K562 (cell line): Measurements from ENCODE around the gene TAF9. TPM values are rescaled to one million over a fixed set of nuclear protein-coding genes. Genes with fewer than 3 reads are reported as not detected.

Experiments used
- ATAC-seq: fragments of 200-7000 bp; cut with Tn5 transposase; 3 replicates; pipeline ENCODE4 v1.9.1; 2020; ENCODE audit warnings: moderate library complexity
- BruUV-seq: library from RNA; stranded (reverse); fragments of 400-500 nt; replicated peaks from 2 replicates; lab custom pipeline; 2021; lab: Mats Ljungman, UMichigan
- CTCF ChIA-PET: fragments of 300-600 bp; formaldehyde crosslinking; extraction: SDS; loops from one replicate; lab custom pipeline; 2021; ENCODE audit warnings: low intra/inter-chr PET ratio; lab: Yijun Ruan, JAX
- POLR2A ChIA-PET: fragments of 300-600, 350-650 bp; sonication (Branson Sonifier 250); formaldehyde crosslinking; extraction: SDS; loops from one replicate; lab custom pipeline; 2021; ENCODE audit warnings: antibody characterized with exemption, inconsistent platforms; lab: Yijun Ruan, JAX
- DNase-seq, 4 experiments: peaks; one replicate each; pipeline versions ENCODE4 v3.0.0 to v3.0.0-alpha.2; 2011 to 2018; ENCODE audit warnings: low spot score in 3 of 4, mixed read lengths in 3 of 4; ENCODE audit errors: extremely low read depth in 1 of 4
- FAIRE-seq: peaks from 2 replicates; lab custom pipeline; 2011; peaks lifted over from hg19 to GRCh38; lab: Jason Lieb, UNC
- H2AFZ ChIP-seq: 2 replicates; pipeline ENCODE4 v1.6.0; 2011; ENCODE audit warnings: low read depth, low read length, control low read depth, inconsistent platforms
- H3K27ac ChIP-seq: fragments of 200-600 bp; 3 replicates; pipeline ENCODE4 v1.8.0; 2011; ENCODE audit warnings: low read depth, mild to moderate bottlenecking, control low read depth, inconsistent platforms, low read length, moderate library complexity, mixed read lengths; ENCODE audit errors: extremely low read depth
- H3K27me3 ChIP-seq, 2 experiments: fragments of 300-600 bp in 1 of 2; 2 replicates in 1 of 2; 3 replicates in 1 of 2; pipeline versions ENCODE4 v1.6.0 to v1.8.0; 2011; ENCODE audit warnings: inconsistent platforms in 2 of 2, low read length in 2 of 2, mild to moderate bottlenecking in 1 of 2, mixed read lengths in 1 of 2, moderate library complexity in 1 of 2; ENCODE audit not compliant: control insufficient read depth in 2 of 2, insufficient read depth in 2 of 2
- H3K36me3 ChIP-seq: fragments of 300-600 bp; 3 replicates; pipeline ENCODE4 v1.8.0; 2011; ENCODE audit warnings: mild to moderate bottlenecking, low read length, inconsistent platforms; ENCODE audit not compliant: control insufficient read depth, insufficient read depth
- H3K4me1 ChIP-seq, 2 experiments: fragments of 200-600 bp in 1 of 2; replicated peaks in 1 of 2; 2 replicates in 1 of 2; 3 replicates in 1 of 2; pipeline versions ENCODE4 v1.5.1 to v1.8.0; 2011; ENCODE audit warnings: inconsistent platforms in 2 of 2, low read length in 2 of 2, mild to moderate bottlenecking in 1 of 2, mixed read lengths in 1 of 2, moderate library complexity in 1 of 2; ENCODE audit not compliant: control insufficient read depth in 2 of 2, insufficient read depth in 2 of 2
- H3K4me2 ChIP-seq: 2 replicates; pipeline ENCODE4 v1.6.1; 2011; ENCODE audit warnings: low read length, control low read depth, inconsistent platforms, mixed read lengths; ENCODE audit not compliant: insufficient read depth
- H3K4me3 ChIP-seq: fragments of 200-600 bp; sonication (generic), shearing (Covaris generic); 2 replicates; pipeline ENCODE4 v1.5.1; 2016; ENCODE audit warnings: control low read depth, inconsistent platforms
- H3K79me2 ChIP-seq: fragments of 200-600 bp; 3 replicates; pipeline ENCODE4 v1.8.0; 2011; ENCODE audit warnings: low read length, inconsistent platforms; ENCODE audit not compliant: control insufficient read depth, insufficient read depth
- H3K9ac ChIP-seq, 2 experiments: 2 replicates each; pipeline versions ENCODE4 v1.6.0 to v1.6.1; 2011; ENCODE audit warnings: low read depth in 2 of 2, low read length in 2 of 2, control low read depth in 1 of 2, inconsistent platforms in 1 of 2, mild to moderate bottlenecking in 1 of 2, mixed read lengths in 1 of 2; ENCODE audit not compliant: insufficient read depth in 1 of 2
- H3K9me1 ChIP-seq: one replicate; pipeline ENCODE4 v1.6.0; 2011; ENCODE audit warnings: inconsistent platforms, mild to moderate bottlenecking, low read length, moderate library complexity; ENCODE audit not compliant: control insufficient read depth, insufficient read depth
- H3K9me3 ChIP-seq: replicated peaks from 2 replicates; pipeline ENCODE4 v1.5.1; 2011; ENCODE audit warnings: low read depth, low read length, inconsistent platforms; ENCODE audit not compliant: control insufficient read depth, insufficient read depth
- H4K20me1 ChIP-seq: replicated peaks from 2 replicates; pipeline ENCODE4 v1.6.1; 2011; ENCODE audit warnings: low read length, inconsistent platforms, mixed read lengths; ENCODE audit not compliant: control insufficient read depth, insufficient read depth
- KDM1A ChIP-seq, 2 experiments: fragments of 450-650 bp; IDR thresholded peaks; 2 replicates each; pipeline ENCODE4 v1.6.1; 2016; ENCODE audit warnings: mild to moderate bottlenecking in 2 of 2
- MCM2 ChIP-seq: fragments of 450-650 bp; IDR thresholded peaks from 2 replicates; pipeline ENCODE4 v1.6.1; 2017; ENCODE audit warnings: low read depth, mild to moderate bottlenecking
- MLLT1 ChIP-seq, 2 experiments: fragments of 450-650 bp; IDR thresholded peaks; 2 replicates each; pipeline ENCODE4 v1.6.1; 2016
- NBN ChIP-seq: fragments of 450-650 bp; IDR thresholded peaks from 2 replicates; pipeline ENCODE4 v1.6.1; 2016; ENCODE audit warnings: low read depth, mild to moderate bottlenecking
- PATZ1 ChIP-seq: fragments of 250-450 bp; sonication (Bioruptor Pico); IDR thresholded peaks from 2 replicates; pipeline ENCODE4 v1.5.0; 2020; ENCODE audit warnings: mild to moderate bottlenecking, borderline replicate concordance
- PRDM10 ChIP-seq: fragments of 450-650 bp; IDR thresholded peaks from 2 replicates; pipeline ENCODE4 v1.6.1; 2018; ENCODE audit not compliant: partially characterized antibody
- ZFP36 ChIP-seq: fragments of 150-350 bp; IDR thresholded peaks from 2 replicates; pipeline ENCODE4 v1.6.1; 2018; ENCODE audit warnings: low read length, low read depth; ENCODE audit not compliant: partially characterized antibody
- ZNF717 ChIP-seq: fragments of 250-450 bp; sonication (Bioruptor Pico); IDR thresholded peaks from 2 replicates; pipeline ENCODE4 v1.5.0; 2021
- ZNF740 ChIP-seq, 3 experiments: fragments of 200-800 bp in 1 of 3; sonication (Bioruptor generic) in 1 of 3; sonication (generic) in 1 of 3; formaldehyde crosslinking in 1 of 3; IDR thresholded peaks; 2 replicates each; pipeline versions ENCODE4 v1.6.1 to v1.8.0; 2016 to 2022; ENCODE audit warnings: mild to moderate bottlenecking in 2 of 3, missing compliant biosample characterization in 2 of 3, missing genetic modification characterization in 2 of 3, missing genetic modification reagents in 1 of 3
- ZNF766 ChIP-seq: fragments of 200-800 bp; sonication (Bioruptor generic); conservative IDR thresholded peaks from 2 replicates; pipeline ENCODE4 v1.6.1; 2016; ENCODE audit warnings: missing genetic modification characterization, missing compliant biosample characterization
- WGBS: fragments of 100-300 bp; shearing (Covaris generic); methylation state at CpG from one replicate; pipeline ENCODE4 v1.1.6; 2016; ENCODE audit warnings: low coverage, mixed read lengths; ENCODE audit not compliant: insufficient coverage; ENCODE audit errors: missing lambda C conversion rate; 5-methylcytosine and 5-hydroxymethylcytosine counted together
- in situ Hi-C: fragments of 300-500 bp; cut with MboI; formaldehyde crosslinking; loops from 4 replicates; pipeline ENCODE4 v1.15.0; 2018; ENCODE audit warnings: inconsistent platforms, mixed read lengths
- intact Hi-C: fragments of 100-400 bp; cut with micrococcal nuclease; formaldehyde crosslinking; loops from 2 replicates; pipeline ENCODE4 v1.14.2; 2022
- polyA plus RNA-seq, 8 experiments: library from polyadenylated mRNA; depleted of rRNA in 4 of 8; stranded (reverse) in 5 of 8; unstranded in 3 of 8; fragments of >200 nt; fragmentation: Nextera tagmentation in 2 of 8; fragmentation: Illumina TruSeq in 1 of 8; extraction: Ambion mirVana in 2 of 8; extraction: Trizol in 1 of 8; gene quantifications; 2 replicates each; pipeline versions ENCODE4 v1.2.1 to v1.2.3, GENCODE V29; 2011 to 2014; ENCODE audit warnings: inconsistent platforms in 1 of 8, missing spikeins in 1 of 8
- total RNA-seq, 7 experiments: library from RNA; depleted of rRNA in 6 of 7; stranded (reverse); fragments of >200 nt in 6 of 7; fragmentation: Illumina TruSeq in 2 of 7; extraction: Trizol in 2 of 7; gene quantifications; 2 replicates each; pipeline versions ENCODE4 v1.2.1 to v1.2.3, GENCODE V29; 2011 to 2021; ENCODE audit warnings: low replicate concordance in 1 of 7

TAF9 gene
- total and polyA plus RNA-seq, 9 of the 15 experiments (the other 6 are each of a cell fraction or from before 2014, with no cell fraction given) = 119 to 566 (median 207) TPM

- TF ChIP-seq PATZ1 (CRISPR knock-in tag) = no peak
- TF ChIP-seq ZNF766 (CRISPR knock-in tag) = 0 out of 2 replicates have a peak, but pooled peaks have one; percentile 27
Observed at GRCh38 chr5:69335341-69335935, 33.9 kb downstream of the TAF9 start (continued).

GRCh38 chr5:69334793-69335268 lies 34.5 kb downstream of the TAF9 start:
- ATAC-seq (peak; percentile 93), DNase-seq (peak; percentile 51 to 89 (median 70)), FAIRE-seq (peak; percentile 29)
- POLR2A ChIA-PET = interaction anchor here (0.6 to 2.0 kb wide), 4 partner anchors 9 to 166 kb away, joined by 3 to 8 read pairs (median 4); no protein-coding TSS in a partner anchor
- H3K36me3 ChIP-seq = no peaks in the 10 kb centered on the region
- CTCF ChIA-PET = interaction anchor here (0.5 to 0.6 kb wide), 2 partner anchors 61 to 1049 kb away, joined by 3 to 6 read pairs; no protein-coding TSS in a partner anchor
- no peak overlapping the region for H3K27ac ChIP-seq
- no peak overlapping the region for H3K4me2 ChIP-seq
- H2AFZ ChIP-seq = peak overlapping the region; percentile 67
- 14% methylated on average over 15 of the region's 18 CpGs for WGBS
- no peaks in the 10 kb centered on the region for H3K9me3 ChIP-seq
- peaks cover 14% of the 10 kb centered on the region; the same call in 2 of the 3 replicates for H3K79me2 ChIP-seq
- BruUV-seq = no TSS peak
- H4K20me1 ChIP-seq = no peaks in the 10 kb centered on the region
- no peaks in the 10 kb centered on the region for H3K27me3 ChIP-seq
- H3K9ac ChIP-seq = no peak overlapping the region; a peak in 1 of 4 replicates
- no peaks in the 10 kb centered on the region for H3K9me1 ChIP-seq
- H3K4me1 ChIP-seq = peaks cover 7 to 33% of the 10 kb centered on the region in 2 experiments; a peak in 4 of 5 replicates
- H3K4me3 ChIP-seq = no peak overlapping the region
- intact Hi-C loops = loop anchor here (1.0 to 10.0 kb wide), 3 partner anchors 68 to 310 kb away; no protein-coding TSS in a partner anchor
- in situ Hi-C loops = no loop called here
- TF ChIP-seq MCM2 = no peak
- TF ChIP-seq KDM1A (IDR thresholded peaks at IDR 0.05) = peak; percentile 27 to 77; a peak in 2 of 4 replicates
- TF ChIP-seq PRDM10 = no peak
- TF ChIP-seq MLLT1 (IDR thresholded peaks at IDR 0.05) = peak; percentile 30 to 70; a peak in 2 of 4 replicates
- peak; percentile 61; the same call in 1 of the 2 replicates for TF ChIP-seq NBN
- TF ChIP-seq ZNF717 = no peak
- 0 out of 2 replicates have a peak, but pooled peaks have one; percentile 23 for TF ChIP-seq ZNF740 (CRISPR knock-in tag; IDR thresholded peaks at IDR 0.05)
- TF ChIP-seq ZNF740 (tag; IDR thresholded peaks at IDR 0.05) = no peak
- TF ChIP-seq ZFP36 = no peak
